Naive B cell (primary cell): ENCODE results near the gene HDAC9. TPM values are rescaled to one million over a fixed set of nuclear protein-coding genes. Genes with fewer than 3 reads are reported as not detected.

Source experiments
- ATAC-seq, 2 donors: fragments of 150-1000 bp; cut with Tn5 transposase; 2 replicates each; pipeline ENCODE4 v1.10.0; 2021; ENCODE audit warnings: low read depth in 2 of 2, mild to moderate bottlenecking in 2 of 2, moderate library complexity in 2 of 2
- DNase-seq: peaks from one replicate; pipeline ENCODE4 v3.0.0; 2022
- H3K27ac Mint-ChIP-seq, 6 donors: one replicate each; pipeline ENCODE4 v1.8.0; 2020 to 2022; ENCODE audit warnings: mild to moderate bottlenecking in 6 of 6, mixed read lengths in 6 of 6, moderate library complexity in 5 of 6, inconsistent platforms in 2 of 6
- H3K27me3 Mint-ChIP-seq, 3 donors: one replicate each; pipeline ENCODE4 v1.8.0; 2021 to 2022; ENCODE audit warnings: mixed read lengths in 3 of 3, mild to moderate bottlenecking in 1 of 3
- H3K36me3 Mint-ChIP-seq, 2 donors: one replicate each; pipeline ENCODE4 v1.8.0; 2020 to 2022; ENCODE audit warnings: mixed read lengths in 2 of 2, inconsistent platforms in 1 of 2, mild to moderate bottlenecking in 1 of 2
- H3K4me1 Mint-ChIP-seq, 3 donors: one replicate each; pipeline ENCODE4 v1.8.0; 2020 to 2022; ENCODE audit warnings: mixed read lengths in 3 of 3, inconsistent platforms in 1 of 3, mild to moderate bottlenecking in 1 of 3, moderate library complexity in 1 of 3
- H3K4me3 Mint-ChIP-seq, 8 donors: one replicate each; pipeline ENCODE4 v1.8.0; 2020 to 2022; ENCODE audit warnings: mild to moderate bottlenecking in 8 of 8, mixed read lengths in 8 of 8, moderate library complexity in 8 of 8, inconsistent platforms in 2 of 8
- H3K9me3 Mint-ChIP-seq, 7 donors: one replicate each; pipeline ENCODE4 v1.8.0; 2020 to 2022; ENCODE audit warnings: mixed read lengths in 7 of 7, mild to moderate bottlenecking in 5 of 7, inconsistent platforms in 2 of 7, moderate library complexity in 1 of 7
- polyA plus RNA-seq, 6 donors: library from polyadenylated mRNA; unstranded; fragments of 300-500 nt; fragmentation: Illumina TruSeq; gene quantifications; one replicate each; pipeline ENCODE4 v1.2.3, GENCODE V29; 2021; ENCODE audit warnings: low read depth in 6 of 6

HDAC9 gene
- polyA plus RNA-seq, 6 donors from 2014 or later: 86.5 to 123 (median 108) TPM

- H3K4me1 Mint-ChIP-seq: peaks cover 49 to 54% (median 51%) of the 10 kb centered on the region in 3 donors
- H3K36me3 Mint-ChIP-seq: peaks cover 4 to 9% of the 10 kb centered on the region in 2 donors
- H3K9me3 Mint-ChIP-seq: no peaks in the 10 kb centered on the region
Measured at GRCh38 chr7:18555120-18555519, 59.6 kb downstream of the HDAC9 start.

GRCh38 chr7:18555968-18556367, 60.4 kb downstream of the HDAC9 start:
- Mint-ChIP-seq H3K27me3 (no peaks in the 10 kb centered on the region), H3K9me3 (no peaks in the 10 kb centered on the region), H3K4me1 (peaks cover 47 to 53% (median 50%) of the 10 kb centered on the region in 3 donors), H3K4me3 (no peak overlapping the region), H3K27ac (peak overlapping the region in 1 of 6 donors; percentile 57), H3K36me3 (peaks cover 4 to 9% of the 10 kb centered on the region in 2 donors)
- no peak for DNase-seq
- ATAC-seq: no peak

More at GRCh38 chr7:18555120-18555519, 59.6 kb downstream of the HDAC9 start:
- Mint-ChIP-seq H3K4me3 (no peak overlapping the region), H3K27me3 (no peaks in the 10 kb centered on the region), H3K27ac (no peak overlapping the region)
- DNase-seq (no peak), ATAC-seq (no peak)

DNA sequence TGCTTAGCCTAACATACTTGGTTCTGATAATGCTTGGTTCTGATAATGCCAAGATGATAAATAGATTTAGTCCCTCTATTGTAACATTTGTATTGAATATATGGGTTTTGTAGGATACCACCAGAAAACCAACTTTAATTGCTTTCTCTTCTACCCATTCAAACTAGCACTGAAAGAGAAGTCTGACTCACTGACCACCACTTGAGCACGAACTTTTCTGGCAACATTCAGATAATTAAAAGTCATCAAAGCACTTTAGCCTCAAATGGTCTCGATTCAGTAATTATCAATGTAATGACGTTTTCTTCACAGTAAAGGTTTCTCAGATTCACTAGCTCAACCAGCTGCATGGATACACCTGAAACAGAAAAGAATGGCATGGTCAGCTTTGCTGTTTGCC, 63.0 kb downstream of the HDAC9 start:
- H3K27ac Mint-ChIP-seq: peak overlapping the region in 3 of 6 donors; percentile 27 to 47 (median 41)
- peaks cover 30 to 47% (median 35%) of the 10 kb centered on the region in 3 donors for H3K4me1 Mint-ChIP-seq
- ATAC-seq (no peak), DNase-seq (no peak)
- H3K36me3 Mint-ChIP-seq: peaks cover 4 to 9% of the 10 kb centered on the region in 2 donors
- H3K9me3 Mint-ChIP-seq: no peaks in the 10 kb centered on the region
- no peak overlapping the region for H3K4me3 Mint-ChIP-seq
- no peaks in the 10 kb centered on the region for H3K27me3 Mint-ChIP-seq

GRCh38 chr7:18558910-18559309, 63.4 kb downstream of the HDAC9 start:
- Mint-ChIP-seq H3K27me3 (no peaks in the 10 kb centered on the region), H3K4me1 (peaks cover 26 to 44% (median 31%) of the 10 kb centered on the region in 3 donors), H3K27ac (peak overlapping the region in 4 of 6 donors; percentile 17 to 95 (median 40)), H3K36me3 (peaks cover 4 to 9% of the 10 kb centered on the region in 2 donors), H3K4me3 (no peak overlapping the region), H3K9me3 (no peaks in the 10 kb centered on the region)
- ATAC-seq (no peak), DNase-seq (no peak)

GRCh38 chr7:18559756-18560155, 64.2 kb downstream of the HDAC9 start:
- H3K9me3 Mint-ChIP-seq: no peaks in the 10 kb centered on the region
- H3K27me3 Mint-ChIP-seq: no peaks in the 10 kb centered on the region
- no peak for ATAC-seq
- peaks cover 22 to 38% (median 25%) of the 10 kb centered on the region in 3 donors for H3K4me1 Mint-ChIP-seq
- DNase-seq: no peak
- peaks cover under 1 to 3% of the 10 kb centered on the region in 2 donors for H3K36me3 Mint-ChIP-seq
- no peak overlapping the region for H3K4me3 Mint-ChIP-seq
- no peak overlapping the region for H3K27ac Mint-ChIP-seq

- H3K4me3 Mint-ChIP-seq: no peak overlapping the region
- no peaks in the 10 kb centered on the region for H3K27me3 Mint-ChIP-seq
- H3K4me1 Mint-ChIP-seq: peaks cover 31 to 44% (median 36%) of the 10 kb centered on the region in 3 donors
- DNase-seq (no peak), ATAC-seq (no peak)
- H3K9me3 Mint-ChIP-seq: no peaks in the 10 kb centered on the region
- H3K27ac Mint-ChIP-seq: peak overlapping the region in 2 of 6 donors; percentile 4 to 85
- no peaks in the 10 kb centered on the region for H3K36me3 Mint-ChIP-seq
Measured at GRCh38 chr7:18564779-18565178, 69.2 kb downstream of the HDAC9 start.

GRCh38 chr7:18565337-18565736, 69.8 kb downstream of the HDAC9 start:
- ATAC-seq (no peak), DNase-seq (no peak)
- Mint-ChIP-seq H3K4me3 (peak overlapping the region in 1 of 8 donors; percentile 21), H3K9me3 (no peaks in the 10 kb centered on the region), H3K36me3 (no peaks in the 10 kb centered on the region), H3K27ac (peak overlapping the region in 5 of 6 donors; percentile 4 to 85 (median 35)), H3K4me1 (peaks cover 28 to 43% (median 39%) of the 10 kb centered on the region in 3 donors), H3K27me3 (no peaks in the 10 kb centered on the region)

GRCh38 chr7:18566205-18566604, 70.7 kb downstream of the HDAC9 start:
- Mint-ChIP-seq H3K27ac (peak overlapping the region in 5 of 6 donors; percentile 58 to 95 (median 85)), H3K4me3 (peak overlapping the region in 1 of 8 donors; percentile 27), H3K4me1 (peaks cover 28 to 36% (median 34%) of the 10 kb centered on the region in 3 donors), H3K9me3 (no peaks in the 10 kb centered on the region), H3K27me3 (no peaks in the 10 kb centered on the region), H3K36me3 (no peaks in the 10 kb centered on the region)
- no peak for DNase-seq
- no peak for ATAC-seq

DNA sequence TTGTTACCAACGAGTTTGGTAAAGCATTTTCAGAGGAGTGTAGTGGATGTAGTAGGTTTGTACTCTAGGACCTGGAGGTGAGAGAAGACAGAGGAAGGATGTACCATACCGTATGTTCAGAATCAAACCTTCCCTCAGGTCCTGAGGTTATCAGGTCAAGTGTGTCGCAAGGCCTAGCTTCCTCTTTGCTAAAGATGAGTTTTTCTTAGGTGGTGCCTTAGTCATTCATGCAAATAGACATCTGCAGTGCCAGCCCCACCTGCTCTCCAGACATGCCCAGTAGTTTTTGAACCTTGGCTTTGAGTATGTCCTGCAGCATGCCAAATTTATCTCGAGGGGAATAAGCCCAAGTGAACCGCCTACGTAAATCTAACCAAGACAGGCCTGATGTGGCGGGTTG, 71.3 kb downstream of the HDAC9 start:
- ATAC-seq (peak; percentile 97 to 98), DNase-seq (peak; percentile 80)
- Mint-ChIP-seq H3K4me3 (peak overlapping the region; percentile 18 to 89 (median 68)), H3K27ac (peak overlapping the region; percentile 33 to 98 (median 93)), H3K4me1 (peaks cover 22 to 38% (median 28%) of the 10 kb centered on the region in 3 donors), H3K9me3 (no peaks in the 10 kb centered on the region), H3K36me3 (no peaks in the 10 kb centered on the region), H3K27me3 (no peaks in the 10 kb centered on the region)

GRCh38 chr7:18570441-18570840, 74.9 kb downstream of the HDAC9 start:
- peak overlapping the region in 3 of 6 donors; percentile 38 to 71 (median 66) for H3K27ac Mint-ChIP-seq
- H3K4me3 Mint-ChIP-seq: no peak overlapping the region
- H3K9me3 Mint-ChIP-seq: no peaks in the 10 kb centered on the region
- ATAC-seq: no peak
- no peaks in the 10 kb centered on the region for H3K36me3 Mint-ChIP-seq
- DNase-seq: no peak
- no peaks in the 10 kb centered on the region for H3K27me3 Mint-ChIP-seq
- H3K4me1 Mint-ChIP-seq: peaks cover 31 to 53% (median 40%) of the 10 kb centered on the region in 3 donors

- Mint-ChIP-seq H3K27ac (peak overlapping the region in 2 of 6 donors; percentile 38 to 66), H3K9me3 (no peaks in the 10 kb centered on the region), H3K36me3 (no peaks in the 10 kb centered on the region), H3K4me3 (no peak overlapping the region), H3K4me1 (peaks cover 32 to 57% (median 43%) of the 10 kb centered on the region in 3 donors), H3K27me3 (no peaks in the 10 kb centered on the region)
- ATAC-seq: no peak
- DNase-seq: no peak
Measured at GRCh38 chr7:18570890-18571478, 75.4 kb downstream of the HDAC9 start.

DNA sequence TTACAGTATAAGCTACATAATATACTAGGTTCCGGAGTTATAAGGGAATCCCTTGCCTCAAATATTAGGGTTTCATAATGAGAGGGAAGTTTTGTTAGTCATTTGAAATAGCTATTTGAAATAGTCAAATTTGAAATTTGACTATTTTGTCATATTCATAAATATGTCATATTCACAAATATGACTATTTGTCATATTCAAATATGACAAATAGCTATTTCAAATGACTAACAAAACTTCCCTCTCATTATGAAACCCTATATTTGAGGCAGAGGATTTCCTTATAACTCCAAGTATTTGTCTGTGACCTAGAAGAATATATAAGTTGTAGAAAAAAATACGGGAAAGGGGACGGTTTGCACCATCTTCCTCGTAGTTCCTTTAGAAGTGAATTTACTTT, 76.6 kb downstream of the HDAC9 start:
- H3K27ac Mint-ChIP-seq: peak overlapping the region in 2 of 6 donors; percentile 33 to 42
- peak overlapping the region in 1 of 8 donors; percentile 42 for H3K4me3 Mint-ChIP-seq
- DNase-seq (no peak), ATAC-seq (no peak)
- H3K4me1 Mint-ChIP-seq: peaks cover 32 to 57% (median 43%) of the 10 kb centered on the region in 3 donors
- no peaks in the 10 kb centered on the region for H3K36me3 Mint-ChIP-seq
- no peaks in the 10 kb centered on the region for H3K27me3 Mint-ChIP-seq
- H3K9me3 Mint-ChIP-seq: no peaks in the 10 kb centered on the region

DNA sequence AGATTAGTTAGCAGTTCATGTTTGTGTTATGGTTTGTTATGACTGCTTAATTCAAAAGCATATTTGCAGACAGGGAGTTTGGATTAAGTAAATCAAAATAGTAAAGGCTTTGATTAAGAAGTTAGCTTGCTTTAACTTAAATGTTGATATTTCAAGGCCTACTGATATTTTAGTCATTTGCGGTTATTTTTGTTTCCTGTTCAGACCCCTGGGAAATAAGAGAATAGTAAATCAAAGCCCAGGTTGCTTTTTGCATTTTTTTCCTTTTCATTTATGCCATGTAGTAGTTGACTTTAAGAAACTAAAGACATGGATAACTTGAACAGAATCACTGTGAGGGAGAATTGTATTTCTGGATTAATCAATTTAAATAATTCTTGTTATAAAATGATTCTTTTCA, 77.3 kb downstream of the HDAC9 start:
- H3K36me3 Mint-ChIP-seq: no peaks in the 10 kb centered on the region

More for the DNA sequence above, 77.3 kb downstream of the HDAC9 start:
- DNase-seq: peak; percentile 25
- no peaks in the 10 kb centered on the region for H3K9me3 Mint-ChIP-seq
- peak; percentile 47 to 55 for ATAC-seq
- peak overlapping the region; percentile 69 to 93 (median 87) for H3K27ac Mint-ChIP-seq
- H3K4me1 Mint-ChIP-seq: peaks cover 38 to 58% (median 47%) of the 10 kb centered on the region in 3 donors
- peak overlapping the region; percentile 13 to 89 (median 80) for H3K4me3 Mint-ChIP-seq
- H3K27me3 Mint-ChIP-seq: no peaks in the 10 kb centered on the region
